PC-3 (cell line): ENCODE results near the gene XCR1. TPM values are rescaled to one million over a fixed set of nuclear protein-coding genes. Genes with fewer than 3 reads are reported as not detected.
A peak's percentile ranks its signal among the peaks of the same experiment; 100 is the strongest.

Experiments
- ATAC-seq: fragments of 200-7000 bp; cut with Tn5 transposase; 2 replicates; pipeline ENCODE4 v1.9.1; 2020; ENCODE audit warnings: mild to moderate bottlenecking, moderate library complexity
- BruUV-seq: library from RNA; stranded (reverse); fragments of 400-500 nt; replicated peaks from 2 replicates; lab custom pipeline; 2021; lab: Mats Ljungman, UMichigan
- CTCF ChIA-PET: fragments of 300-600 bp; sonication (Branson Sonifier 250); formaldehyde crosslinking; loops from one replicate; lab custom pipeline; 2022; ENCODE audit warnings: antibody characterized with exemption; lab: Charles Lee
- POLR2A ChIA-PET: fragments of 300-600 bp; sonication (Branson Sonifier 250); formaldehyde crosslinking; loops from one replicate; lab custom pipeline; 2022; ENCODE audit warnings: antibody characterized with exemption; ENCODE audit not compliant: unreplicated experiment; lab: Charles Lee
- DNase-seq: peaks from one replicate; pipeline ENCODE4 v3.0.0-alpha.2; 2015
- H2AFZ ChIP-seq: fragments of 300-600 bp; sonication (generic); 2 replicates; pipeline ENCODE4 v1.6.0; 2016; ENCODE audit warnings: antibody characterized with exemption, low read length
- H3F3A ChIP-seq: fragments of 300-600 bp; sonication (generic); one replicate; pipeline ENCODE4 v1.6.0; 2017; ENCODE audit warnings: antibody characterized with exemption, low read length, control low read depth, mild to moderate bottlenecking; ENCODE audit not compliant: unreplicated experiment
- H3K27ac ChIP-seq: fragments of 300-600 bp; sonication (generic); 2 replicates; pipeline ENCODE4 v1.5.1; 2016; ENCODE audit warnings: mild to moderate bottlenecking, low read length
- H3K27me3 ChIP-seq: fragments of 300-600 bp; sonication (generic); 2 replicates; pipeline ENCODE4 v1.6.1; 2016; ENCODE audit warnings: low read length, mixed read lengths
- H3K36me3 ChIP-seq: fragments of 300-600 bp; sonication (generic); 2 replicates; pipeline ENCODE4 v1.6.1; 2016; ENCODE audit warnings: low read depth, mixed run types, low read length, mixed read lengths
- H3K4me1 ChIP-seq: fragments of 300-600 bp; sonication (generic); 2 replicates; pipeline ENCODE4 v1.5.1; 2016; ENCODE audit warnings: low read length; ENCODE audit not compliant: insufficient read depth
- H3K4me2 ChIP-seq: fragments of 300-600 bp; sonication (generic); 2 replicates; pipeline ENCODE4 v1.6.0; 2016; ENCODE audit warnings: low read length
- H3K4me3 ChIP-seq: fragments of 300-600 bp; sonication (generic); 2 replicates; pipeline ENCODE4 v1.5.1; 2016; ENCODE audit warnings: mild to moderate bottlenecking, low read length, mixed read lengths
- H3K79me2 ChIP-seq: fragments of 300-600 bp; sonication (generic); 2 replicates; pipeline ENCODE4 v1.6.1; 2017; ENCODE audit warnings: low read length, mixed read lengths
- H3K9ac ChIP-seq: fragments of 300-600 bp; sonication (generic); 2 replicates; pipeline ENCODE4 v1.6.0; 2016; ENCODE audit warnings: mild to moderate bottlenecking, low read length
- H3K9me2 ChIP-seq: fragments of 300-600 bp; sonication (generic); replicated peaks from 2 replicates; pipeline ENCODE4 v1.6.1; 2016; ENCODE audit warnings: mixed run types, low read length, mixed read lengths
- H3K9me3 ChIP-seq: fragments of 300-600 bp; sonication (generic); 2 replicates; pipeline ENCODE4 v1.6.1; 2016; ENCODE audit warnings: low read length, mixed read lengths
- H4K20me1 ChIP-seq: fragments of 300-600 bp; sonication (generic); 2 replicates; pipeline ENCODE4 v1.6.1; 2016; ENCODE audit warnings: low read length, mixed read lengths
- EZH2 ChIP-seq: fragments of 300-600 bp; sonication (generic); IDR thresholded peaks from one replicate; pipeline ENCODE4 v1.6.1; 2017; ENCODE audit warnings: antibody characterized with exemption, mild to moderate bottlenecking, low read length; ENCODE audit not compliant: unreplicated experiment
- EZH2phosphoT487 ChIP-seq: fragments of 300-600 bp; sonication (generic); IDR thresholded peaks from 2 replicates; pipeline ENCODE4 v1.6.1; 2018; ENCODE audit warnings: mild to moderate bottlenecking, antibody characterized with exemption, low read length, borderline replicate concordance
- intact Hi-C: fragments of 100-400 bp; cut with micrococcal nuclease; formaldehyde crosslinking; loops from 2 replicates; pipeline ENCODE4 v1.9.0; 2023
- total RNA-seq: library from RNA; depleted of rRNA; stranded (reverse); fragments of >200 nt; gene quantifications from 2 replicates; pipeline ENCODE4 v1.2.3, GENCODE V29; 2014
- TF ChIP-seq, protein P1 (sequence below): fragments of 300-600 bp; sonication (generic); conservative IDR thresholded peaks from 2 replicates; pipeline ENCODE4 v1.5.1; 2017; ENCODE audit warnings: antibody characterized with exemption, low read depth, mild to moderate bottlenecking, low read length

Gene XCR1
- total RNA-seq, 1 experiment from 2014 or later, result not detected

GRCh38 chr3:45988804-45989203, 38.5 kb downstream of the XCR1 start:
- no peaks in the 10 kb centered on the region for H3F3A ChIP-seq
- H3K4me3 ChIP-seq, result no peak overlapping the region
- ChIA-PET POLR2A (no interaction called here), CTCF (no interaction called here)
- H3K79me2 ChIP-seq, result peaks cover 72% of the 10 kb centered on the region
- peak; percentile 41 for ATAC-seq
- TF ChIP-seq EZH2 (no peak), EZH2phosphoT487 (no peak)
- TF ChIP-seq, protein P1, sequence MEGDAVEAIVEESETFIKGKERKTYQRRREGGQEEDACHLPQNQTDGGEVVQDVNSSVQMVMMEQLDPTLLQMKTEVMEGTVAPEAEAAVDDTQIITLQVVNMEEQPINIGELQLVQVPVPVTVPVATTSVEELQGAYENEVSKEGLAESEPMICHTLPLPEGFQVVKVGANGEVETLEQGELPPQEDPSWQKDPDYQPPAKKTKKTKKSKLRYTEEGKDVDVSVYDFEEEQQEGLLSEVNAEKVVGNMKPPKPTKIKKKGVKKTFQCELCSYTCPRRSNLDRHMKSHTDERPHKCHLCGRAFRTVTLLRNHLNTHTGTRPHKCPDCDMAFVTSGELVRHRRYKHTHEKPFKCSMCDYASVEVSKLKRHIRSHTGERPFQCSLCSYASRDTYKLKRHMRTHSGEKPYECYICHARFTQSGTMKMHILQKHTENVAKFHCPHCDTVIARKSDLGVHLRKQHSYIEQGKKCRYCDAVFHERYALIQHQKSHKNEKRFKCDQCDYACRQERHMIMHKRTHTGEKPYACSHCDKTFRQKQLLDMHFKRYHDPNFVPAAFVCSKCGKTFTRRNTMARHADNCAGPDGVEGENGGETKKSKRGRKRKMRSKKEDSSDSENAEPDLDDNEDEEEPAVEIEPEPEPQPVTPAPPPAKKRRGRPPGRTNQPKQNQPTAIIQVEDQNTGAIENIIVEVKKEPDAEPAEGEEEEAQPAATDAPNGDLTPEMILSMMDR, result no peak
- no peaks in the 10 kb centered on the region for H3K9me2 ChIP-seq
- no peaks in the 10 kb centered on the region for H3K9me3 ChIP-seq
- peak overlapping the region; percentile 64 for H3K27ac ChIP-seq
- H3K4me2 ChIP-seq, result no peak overlapping the region
- no peaks in the 10 kb centered on the region for H3K27me3 ChIP-seq
- H3K4me1 ChIP-seq, result peaks cover 61% of the 10 kb centered on the region
- intact Hi-C loops, result loop anchor here (5.0 kb wide), 2 partner anchors 42 to 68 kb away; no protein-coding TSS in a partner anchor
- BruUV-seq, result no TSS peak
- no peak overlapping the region for H3K9ac ChIP-seq
- H3K36me3 ChIP-seq, result peaks cover 12% of the 10 kb centered on the region
- H4K20me1 ChIP-seq, result no peaks in the 10 kb centered on the region
- DNase-seq, result peak; percentile 88
- H2AFZ ChIP-seq, result no peak overlapping the region

DNA sequence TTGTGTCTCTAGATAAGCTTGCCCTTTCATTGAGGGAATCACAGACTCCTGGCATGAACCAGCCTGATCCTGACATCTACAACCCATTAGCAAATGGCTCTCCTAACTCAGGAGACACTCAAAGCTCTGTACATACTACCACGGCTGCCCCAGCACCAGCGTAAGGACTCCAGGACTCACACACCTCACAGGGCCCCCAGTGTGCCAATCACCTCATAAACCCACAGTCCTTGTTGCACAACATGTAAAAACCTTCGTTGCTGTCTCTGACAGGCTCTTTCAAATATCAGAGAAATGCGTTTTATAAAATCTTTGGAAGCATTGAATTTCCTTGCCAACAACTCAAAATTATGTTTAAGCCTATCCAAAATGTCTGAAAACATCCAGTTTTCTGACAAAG, 38.9 kb downstream of the XCR1 start:
- TF ChIP-seq EZH2phosphoT487, result no peak
- TF ChIP-seq EZH2, result no peak
- TF ChIP-seq, protein P1, result no peak
- Histone ChIP-seq H3K79me2 (peaks cover 72% of the 10 kb centered on the region), H3K27ac (peak overlapping the region; percentile 6; the same call in 1 of the 2 replicates), H3K4me2 (no peak overlapping the region), H3K9me3 (no peaks in the 10 kb centered on the region), H3K27me3 (no peaks in the 10 kb centered on the region), H3K9ac (no peak overlapping the region), H3K4me1 (peaks cover 56% of the 10 kb centered on the region), H3K36me3 (peaks cover 16% of the 10 kb centered on the region), H2AFZ (no peak overlapping the region), H3K9me2 (no peaks in the 10 kb centered on the region), H4K20me1 (no peaks in the 10 kb centered on the region), H3K4me3 (no peak overlapping the region), H3F3A (no peaks in the 10 kb centered on the region)
- ATAC-seq (no peak), DNase-seq (no peak)
- intact Hi-C loops, result loop anchor here (5.0 kb wide), 2 partner anchors 41 to 69 kb away; no protein-coding TSS in a partner anchor
- no TSS peak for BruUV-seq
- CTCF ChIA-PET, result no interaction called here
- POLR2A ChIA-PET, result no interaction called here

DNA sequence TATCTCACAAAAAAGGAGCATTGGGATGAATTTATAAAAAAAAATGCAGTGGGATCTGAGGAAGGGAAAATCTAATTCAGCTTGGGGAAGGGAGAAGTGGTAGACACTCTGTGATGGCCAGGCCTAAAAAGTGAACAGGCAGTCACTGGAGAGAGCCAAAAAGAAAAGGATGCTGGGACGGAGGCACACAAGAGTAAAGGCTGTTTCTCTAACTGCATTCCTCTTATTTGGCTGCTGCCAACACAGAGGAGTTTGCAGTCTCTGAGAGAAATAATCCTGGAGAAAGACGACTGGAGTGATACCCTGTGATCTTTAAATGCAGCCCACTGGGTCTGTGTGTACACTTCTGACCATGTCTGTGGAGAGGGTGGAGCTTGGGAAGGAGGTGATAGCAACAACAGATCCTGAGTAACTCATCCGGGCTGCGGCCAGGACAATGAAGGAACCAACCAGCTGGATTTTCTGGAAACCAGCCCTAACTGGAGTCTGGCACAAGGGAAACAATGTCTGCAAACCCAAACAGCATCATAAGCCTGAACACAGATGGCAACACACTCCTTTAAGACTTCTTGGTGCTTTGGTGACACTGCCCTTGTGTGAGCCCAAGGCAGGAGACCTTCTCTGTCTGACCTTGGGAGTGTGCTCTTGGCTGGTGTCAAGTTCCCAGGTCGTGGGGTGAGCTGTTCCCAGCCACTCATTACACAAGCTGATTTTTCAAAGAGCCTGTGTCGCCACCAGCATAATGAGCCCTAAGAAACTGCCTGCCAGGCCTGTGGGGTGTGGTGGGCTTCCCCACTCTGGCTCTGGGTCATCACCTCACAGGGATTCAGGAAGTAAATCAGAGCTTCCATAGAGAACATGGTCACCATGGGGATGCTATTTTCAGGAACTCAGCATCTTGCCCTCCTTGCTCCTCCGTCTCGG, 39.7 kb downstream of the XCR1 start:
- DNase-seq, result no peak
- Histone ChIP-seq H3F3A (no peaks in the 10 kb centered on the region), H3K9me2 (no peaks in the 10 kb centered on the region), H3K4me2 (no peak overlapping the region), H2AFZ (no peak overlapping the region), H4K20me1 (no peaks in the 10 kb centered on the region), H3K9ac (no peak overlapping the region), H3K4me3 (no peak overlapping the region), H3K79me2 (peaks cover 65% of the 10 kb centered on the region), H3K27me3 (no peaks in the 10 kb centered on the region), H3K27ac (peak overlapping the region; percentile 90), H3K9me3 (no peaks in the 10 kb centered on the region), H3K4me1 (peaks cover 56% of the 10 kb centered on the region), H3K36me3 (peaks cover 18% of the 10 kb centered on the region)
- TF ChIP-seq, protein P1, result no peak
- TF ChIP-seq EZH2 (no peak), EZH2phosphoT487 (no peak)
- POLR2A ChIA-PET, result no interaction called here
- ATAC-seq, result no peak
- intact Hi-C loops, result loop anchor here (5.0 kb wide), 2 partner anchors 40 to 70 kb away; no protein-coding TSS in a partner anchor
- BruUV-seq, result no TSS peak
- CTCF ChIA-PET, result no interaction called here
